Nephron (organoid): ENCODE data around the gene OR5D13.

Source experiments
- H3K27ac Mint-ChIP-seq, 3 experiments: 2 replicates each; pipeline ENCODE4 v1.8.0; 2020; ENCODE audit warnings: mixed read lengths in 3 of 3, mild to moderate bottlenecking in 2 of 3, moderate library complexity in 1 of 3
- H3K27me3 Mint-ChIP-seq: 2 replicates; pipeline ENCODE4 v1.8.0; 2021; ENCODE audit warnings: low read depth, mild to moderate bottlenecking, moderate library complexity, mixed read lengths
- H3K36me3 Mint-ChIP-seq: 2 replicates; pipeline ENCODE4 v1.8.0; 2020; ENCODE audit warnings: low read depth, mixed read lengths
- H3K4me1 Mint-ChIP-seq: 2 replicates; pipeline ENCODE4 v1.8.0; 2020; ENCODE audit warnings: mixed read lengths
- H3K4me3 Mint-ChIP-seq, 3 experiments: 2 replicates each; pipeline ENCODE4 v1.8.0; 2020; ENCODE audit warnings: mild to moderate bottlenecking in 3 of 3, mixed read lengths in 3 of 3, moderate library complexity in 2 of 3
- H3K9me3 Mint-ChIP-seq: 2 replicates; pipeline ENCODE4 v1.8.0; 2020; ENCODE audit warnings: mixed read lengths
- TF ChIP-seq, protein P1 (sequence below), 3 experiments: fragments of 200-600 bp; sonication (generic); IDR thresholded peaks; one replicate each; pipeline ENCODE4 v1.5.0; 2021; ENCODE audit warnings: antibody characterized with exemption in 3 of 3; ENCODE audit not compliant: unreplicated experiment in 3 of 3

Gene OR5D13, protein sequence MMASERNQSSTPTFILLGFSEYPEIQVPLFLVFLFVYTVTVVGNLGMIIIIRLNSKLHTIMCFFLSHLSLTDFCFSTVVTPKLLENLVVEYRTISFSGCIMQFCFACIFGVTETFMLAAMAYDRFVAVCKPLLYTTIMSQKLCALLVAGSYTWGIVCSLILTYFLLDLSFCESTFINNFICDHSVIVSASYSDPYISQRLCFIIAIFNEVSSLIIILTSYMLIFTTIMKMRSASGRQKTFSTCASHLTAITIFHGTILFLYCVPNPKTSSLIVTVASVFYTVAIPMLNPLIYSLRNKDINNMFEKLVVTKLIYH

DNA sequence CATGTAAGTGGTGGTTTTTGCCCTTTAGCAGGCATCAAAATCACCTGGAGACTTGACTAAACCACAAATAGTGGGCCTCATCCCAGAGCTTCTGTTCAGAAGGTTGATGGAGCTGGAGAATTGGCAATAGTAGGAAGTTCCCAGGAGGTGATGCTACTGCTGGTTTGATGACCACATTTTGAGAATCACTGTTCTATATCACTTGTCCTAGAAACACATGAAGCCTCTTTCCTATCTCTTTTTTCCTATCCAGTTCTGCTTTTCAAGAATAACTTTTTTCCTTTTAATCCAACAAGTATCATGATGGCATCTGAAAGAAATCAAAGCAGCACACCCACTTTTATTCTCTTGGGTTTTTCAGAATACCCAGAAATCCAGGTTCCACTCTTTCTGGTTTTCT is at the start of gene OR5D13:
Gene OR5D13, plus strand, starts transcription at position 301 of the 400 bp plus-strand sequence. Its CDS starts 0 bp downstream, at position 301.
- Mint-ChIP-seq H3K4me3 (no peak within 1 kb of the TSS), H3K36me3 (no peaks in the 10 kb centered on the region)

DNA sequence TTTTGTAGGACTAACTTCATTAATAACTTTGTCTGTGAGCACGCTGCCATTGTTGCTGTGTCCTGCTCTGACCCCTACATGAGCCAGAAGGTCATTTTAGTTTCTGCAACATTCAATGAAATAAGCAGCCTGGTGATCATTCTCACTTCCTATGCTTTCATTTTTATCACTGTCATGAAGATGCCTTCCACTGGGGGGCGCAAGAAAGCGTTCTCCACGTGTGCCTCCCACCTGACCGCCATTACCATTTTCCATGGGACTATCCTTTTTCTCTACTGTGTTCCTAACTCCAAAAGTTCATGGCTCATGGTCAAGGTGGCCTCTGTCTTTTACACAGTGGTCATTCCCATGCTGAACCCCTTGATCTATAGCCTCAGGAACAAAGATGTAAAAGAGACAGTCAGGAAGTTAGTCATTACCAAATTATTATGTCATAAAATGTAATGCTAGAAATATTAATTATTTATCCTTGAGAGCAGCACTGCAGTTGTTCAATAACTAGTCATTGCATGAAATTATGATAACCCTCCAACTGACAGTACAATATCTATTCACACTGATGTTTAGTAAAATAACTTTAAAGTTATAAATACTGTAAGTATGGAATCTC is 46.4 kb upstream of the OR5D13 start:
- Mint-ChIP-seq H3K4me3 (no peak overlapping the region), H3K9me3 (peaks cover 33% of the 10 kb centered on the region), H3K27ac (no peak overlapping the region), H3K27me3 (no peaks in the 10 kb centered on the region), H3K4me1 (no peaks in the 10 kb centered on the region), H3K36me3 (no peaks in the 10 kb centered on the region)
- TF ChIP-seq, protein P1, sequence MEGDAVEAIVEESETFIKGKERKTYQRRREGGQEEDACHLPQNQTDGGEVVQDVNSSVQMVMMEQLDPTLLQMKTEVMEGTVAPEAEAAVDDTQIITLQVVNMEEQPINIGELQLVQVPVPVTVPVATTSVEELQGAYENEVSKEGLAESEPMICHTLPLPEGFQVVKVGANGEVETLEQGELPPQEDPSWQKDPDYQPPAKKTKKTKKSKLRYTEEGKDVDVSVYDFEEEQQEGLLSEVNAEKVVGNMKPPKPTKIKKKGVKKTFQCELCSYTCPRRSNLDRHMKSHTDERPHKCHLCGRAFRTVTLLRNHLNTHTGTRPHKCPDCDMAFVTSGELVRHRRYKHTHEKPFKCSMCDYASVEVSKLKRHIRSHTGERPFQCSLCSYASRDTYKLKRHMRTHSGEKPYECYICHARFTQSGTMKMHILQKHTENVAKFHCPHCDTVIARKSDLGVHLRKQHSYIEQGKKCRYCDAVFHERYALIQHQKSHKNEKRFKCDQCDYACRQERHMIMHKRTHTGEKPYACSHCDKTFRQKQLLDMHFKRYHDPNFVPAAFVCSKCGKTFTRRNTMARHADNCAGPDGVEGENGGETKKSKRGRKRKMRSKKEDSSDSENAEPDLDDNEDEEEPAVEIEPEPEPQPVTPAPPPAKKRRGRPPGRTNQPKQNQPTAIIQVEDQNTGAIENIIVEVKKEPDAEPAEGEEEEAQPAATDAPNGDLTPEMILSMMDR (IDR thresholded peaks at IDR 0.05; ENCODE audit: unreplicated experiment in 3 of 3) = no peak

More for the DNA sequence above, at the start of gene OR5D13:
- Mint-ChIP-seq H3K4me1 (no peaks in the 10 kb centered on the region), H3K27ac (no peak within 1 kb of the TSS), H3K9me3 (peaks cover 32% of the 10 kb centered on the region), H3K27me3 (no peaks in the 10 kb centered on the region)
- TF ChIP-seq, protein P1 (IDR thresholded peaks at IDR 0.05; ENCODE audit: unreplicated experiment in 3 of 3) = no peak

DNA sequence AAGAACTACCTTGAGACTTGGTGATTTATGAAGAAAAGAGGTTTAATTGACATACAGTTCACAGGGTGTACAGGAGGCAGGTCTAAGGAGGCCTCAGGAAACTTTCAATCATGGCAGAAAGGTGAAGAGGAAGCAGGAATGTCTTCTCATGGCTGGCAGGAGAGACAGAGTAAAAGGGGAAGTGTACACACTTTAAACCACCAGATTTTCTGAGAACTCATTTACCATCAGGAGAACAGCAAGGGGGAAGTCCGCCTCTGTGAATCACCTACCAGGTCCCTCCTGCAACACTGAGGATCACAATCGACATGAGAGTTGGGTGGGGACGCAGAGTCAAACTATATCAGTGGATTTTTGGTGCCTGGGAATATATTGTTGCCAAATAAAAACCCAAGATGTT is 40.3 kb upstream of the OR5D13 start:
- Mint-ChIP-seq H3K9me3 (peaks cover 37% of the 10 kb centered on the region), H3K36me3 (no peaks in the 10 kb centered on the region), H3K27ac (no peak overlapping the region), H3K27me3 (no peaks in the 10 kb centered on the region), H3K4me1 (no peaks in the 10 kb centered on the region), H3K4me3 (no peak overlapping the region)
- TF ChIP-seq, protein P1 (IDR thresholded peaks at IDR 0.05; ENCODE audit: unreplicated experiment in 3 of 3) = no peak

DNA sequence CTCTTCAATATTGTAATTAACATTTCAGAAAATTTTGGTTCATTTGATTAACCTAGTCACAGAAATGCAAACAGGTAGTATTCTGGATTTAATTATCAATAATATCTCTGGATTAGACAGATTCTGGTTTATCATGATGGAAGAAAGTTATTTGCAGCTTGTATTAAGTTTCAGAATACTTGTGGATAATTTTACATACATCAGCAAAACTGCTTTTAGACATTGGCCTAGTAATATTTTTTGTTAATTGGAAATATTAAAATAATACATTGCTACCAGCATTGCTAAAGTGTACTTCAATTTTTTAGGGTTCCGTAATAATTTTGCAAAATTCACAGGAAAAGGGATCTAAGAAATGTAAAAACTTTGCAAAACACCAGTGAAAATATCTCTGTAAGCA is 18.4 kb downstream of the OR5D13 start:
- TF ChIP-seq, protein P1 (IDR thresholded peaks at IDR 0.05; ENCODE audit: unreplicated experiment in 3 of 3) = no peak
- no peaks in the 10 kb centered on the region for H3K36me3 Mint-ChIP-seq
- H3K4me3 Mint-ChIP-seq = no peak overlapping the region
- H3K9me3 Mint-ChIP-seq = peaks cover 17% of the 10 kb centered on the region
- no peak overlapping the region for H3K27ac Mint-ChIP-seq
- no peaks in the 10 kb centered on the region for H3K4me1 Mint-ChIP-seq
- peaks cover 3% of the 10 kb centered on the region for H3K27me3 Mint-ChIP-seq

DNA sequence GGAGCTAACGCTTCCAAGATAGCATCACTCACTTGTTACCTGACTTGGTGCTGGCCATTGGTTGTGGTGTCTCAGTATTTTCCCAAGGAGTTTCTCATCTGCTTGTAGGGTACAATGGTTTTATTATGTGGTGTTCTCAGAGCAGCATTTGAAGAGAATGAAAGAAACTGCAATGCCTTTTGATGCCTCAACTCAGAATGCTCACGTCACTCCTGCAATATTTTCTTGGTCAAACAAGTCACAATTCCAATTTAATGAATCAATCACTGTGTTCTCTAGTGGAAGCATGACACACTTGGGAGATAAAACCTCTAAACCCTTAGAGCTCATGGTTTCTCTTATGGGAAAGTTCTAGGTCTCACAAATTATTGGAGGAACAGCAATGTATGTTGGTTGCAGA is 20.1 kb downstream of the OR5D13 start:
- TF ChIP-seq, protein P1 (IDR thresholded peaks at IDR 0.05; ENCODE audit: unreplicated experiment in 3 of 3) = no peak

More for the DNA sequence above, 20.1 kb downstream of the OR5D13 start:
- no peaks in the 10 kb centered on the region for H3K36me3 Mint-ChIP-seq
- peaks cover 11% of the 10 kb centered on the region for H3K9me3 Mint-ChIP-seq
- H3K4me1 Mint-ChIP-seq = no peaks in the 10 kb centered on the region
- H3K4me3 Mint-ChIP-seq = no peak overlapping the region
- H3K27me3 Mint-ChIP-seq = peaks cover 3% of the 10 kb centered on the region
- no peak overlapping the region for H3K27ac Mint-ChIP-seq
